ENCODE results near the gene NT5DC2. TPM values are rescaled to one million over a fixed set of nuclear protein-coding genes. Genes with fewer than 3 reads are reported as not detected.

NT5DC2 gene
- total RNA-seq, 1 donor from 2014 or later = 104 TPM

Other genes starting within 250 kb of the NT5DC2 start
- 7.2 TPM for gene GLYCTK, start 246.0 kb downstream of the NT5DC2 start, total RNA-seq (ENCODE audit: insufficient read depth, low replicate concordance)
- gene DNAH1, start 217.5 kb downstream of the NT5DC2 start, total RNA-seq (ENCODE audit: insufficient read depth, low replicate concordance) = 2.9 TPM
- gene BAP1, start 123.8 kb downstream of the NT5DC2 start, total RNA-seq (ENCODE audit: insufficient read depth, low replicate concordance) = 49.1 TPM
- gene PHF7, start 123.2 kb downstream of the NT5DC2 start, total RNA-seq (ENCODE audit: insufficient read depth, low replicate concordance) = 1.9 TPM
- gene SEMA3G, start 88.8 kb downstream of the NT5DC2 start, total RNA-seq (ENCODE audit: insufficient read depth, low replicate concordance) = 1.4 TPM
- 2.2 TPM for gene TNNC1, start 79.8 kb downstream of the NT5DC2 start, total RNA-seq (ENCODE audit: insufficient read depth, low replicate concordance)
- gene NISCH, start 78.3 kb downstream of the NT5DC2 start, total RNA-seq (ENCODE audit: insufficient read depth, low replicate concordance) = 61.4 TPM
- gene STAB1, start 38.5 kb downstream of the NT5DC2 start, total RNA-seq (ENCODE audit: insufficient read depth, low replicate concordance) = 143 TPM
- gene UQCC5, start 2.7 kb upstream of the NT5DC2 start, total RNA-seq (ENCODE audit: insufficient read depth, low replicate concordance) = 2.2 TPM
- 122 TPM for gene PBRM1, start 152.1 kb upstream of the NT5DC2 start, total RNA-seq (ENCODE audit: insufficient read depth, low replicate concordance)
- 75.4 TPM for gene GNL3, start 152.2 kb upstream of the NT5DC2 start, total RNA-seq (ENCODE audit: insufficient read depth, low replicate concordance)
- 100 TPM for gene GLT8D1, start 171.9 kb upstream of the NT5DC2 start, total RNA-seq (ENCODE audit: insufficient read depth, low replicate concordance)
- 87.9 TPM for gene SPCS1, start 172.2 kb upstream of the NT5DC2 start, total RNA-seq (ENCODE audit: insufficient read depth, low replicate concordance)
- 24.3 TPM for gene NEK4, start 237.1 kb upstream of the NT5DC2 start, total RNA-seq (ENCODE audit: insufficient read depth, low replicate concordance)
- gene ITIH1, start 243.7 kb upstream of the NT5DC2 start, total RNA-seq (ENCODE audit: insufficient read depth, low replicate concordance) = 1.2 TPM

All from umbilical cord (tissue), 1 donor.